GM18508 (cell line): ENCODE results near the gene SLC9A6.
"Not testable (repeated sequence)": the region's sequence is repeated elsewhere in the genome, so short reads cannot be mapped to it uniquely, and the experiment has no call there.

Experiments used
- ATAC-seq: cut with Tn5 transposase; IDR thresholded peaks from one replicate; pipeline ENCODE4 v1.9.1; 2021; ENCODE audit warnings: moderate number of reproducible peaks; ENCODE audit not compliant: insufficient read depth, unreplicated experiment

SLC9A6 gene

GRCh38 chrX:136028383-136028984 is 43.2 kb downstream of the SLC9A6 start:
- no peak for ATAC-seq

- ATAC-seq: no peak
Observed at GRCh38 chrX:136029766-136030165, 44.5 kb downstream of the SLC9A6 start.

- no peak for ATAC-seq
Observed at GRCh38 chrX:136030303-136031191, 45.3 kb downstream of the SLC9A6 start.

GRCh38 chrX:136031626-136032025 is 46.4 kb downstream of the SLC9A6 start:
- no peak for ATAC-seq

- no peak for ATAC-seq
Observed at GRCh38 chrX:136032370-136032769, 47.1 kb downstream of the SLC9A6 start.

GRCh38 chrX:136034668-136035067 is 49.4 kb downstream of the SLC9A6 start:
- ATAC-seq: no peak

GRCh38 chrX:136035663-136036062 is 50.4 kb downstream of the SLC9A6 start:
- ATAC-seq: no peak

GRCh38 chrX:136039485-136039884 is 54.2 kb downstream of the SLC9A6 start:
- ATAC-seq: no peak

- ATAC-seq: no peak
Observed at GRCh38 chrX:136039968-136040367, 54.7 kb downstream of the SLC9A6 start.

GRCh38 chrX:136041254-136041812 is 56.1 kb downstream of the SLC9A6 start:
- ATAC-seq: no peak

GRCh38 chrX:136045008-136045407 is 59.8 kb downstream of the SLC9A6 start:
- no peak for ATAC-seq

- ATAC-seq: no peak
Observed at GRCh38 chrX:136046295-136047015, 61.2 kb downstream of the SLC9A6 start.

- ATAC-seq: no peak
Observed at GRCh38 chrX:136047016-136047642, 61.9 kb downstream of the SLC9A6 start.

GRCh38 chrX:136047969-136048368 is 62.7 kb downstream of the SLC9A6 start:
- no peak for ATAC-seq

GRCh38 chrX:136048446-136048845 is 63.2 kb downstream of the SLC9A6 start:
- ATAC-seq: no peak

- ATAC-seq: no peak
Observed at GRCh38 chrX:136049608-136050007, 64.4 kb downstream of the SLC9A6 start.

- ATAC-seq: not testable (repeated sequence)
Observed at GRCh38 chrX:136050875-136051274, 65.6 kb downstream of the SLC9A6 start.

- ATAC-seq: no peak
Observed at GRCh38 chrX:136051611-136052010, 66.4 kb downstream of the SLC9A6 start.

- no peak for ATAC-seq
Observed at GRCh38 chrX:136055651-136056221, 70.5 kb downstream of the SLC9A6 start.

- no peak for ATAC-seq
Observed at GRCh38 chrX:136057567-136057966, 72.3 kb downstream of the SLC9A6 start.
